Activated naive CD8-positive, alpha-beta T cell treated with anti-CD3 and anti-CD28 coated beads, Interleukin-2, amount 10 ng/mL, durations not matched to agents 7 days and 5 days (primary cell): ENCODE data around the gene PLK2. TPM values are rescaled to one million over a fixed set of nuclear protein-coding genes. Genes with fewer than 3 reads are reported as not detected.

ENCODE experiments used
- ATAC-seq: fragments of 150-1000 bp; cut with Tn5 transposase; one replicate; pipeline ENCODE4 v1.10.0; 2021; ENCODE audit warnings: low read depth, moderate library complexity
- POLR2A ChIA-PET: fragments of 350-600 bp; sonication (Branson Sonifier 250); formaldehyde crosslinking; loops from one replicate; lab custom pipeline; 2021; ENCODE audit warnings: antibody characterized with exemption; lab: Charles Lee
- DNase-seq: peaks from one replicate; pipeline ENCODE4 v3.0.0; 2021
- H3K27ac Mint-ChIP-seq: one replicate; pipeline ENCODE4 v1.8.0; 2022; ENCODE audit warnings: mild to moderate bottlenecking, mixed read lengths
- H3K27me3 Mint-ChIP-seq: one replicate; pipeline ENCODE4 v1.8.0; 2022; ENCODE audit warnings: mild to moderate bottlenecking, moderate library complexity, mixed read lengths
- H3K36me3 Mint-ChIP-seq: one replicate; pipeline ENCODE4 v1.8.0; 2021; ENCODE audit warnings: mild to moderate bottlenecking, mixed read lengths
- H3K4me1 Mint-ChIP-seq: one replicate; pipeline ENCODE4 v1.8.0; 2021; ENCODE audit warnings: mixed read lengths
- H3K4me3 Mint-ChIP-seq: one replicate; pipeline ENCODE4 v1.8.0; 2022; ENCODE audit warnings: mild to moderate bottlenecking, moderate library complexity, mixed read lengths
- H3K9me3 Mint-ChIP-seq: one replicate; pipeline ENCODE4 v1.8.0; 2021; ENCODE audit warnings: mixed read lengths
- total RNA-seq, 2 experiments: library from RNA; stranded (reverse); gene quantifications; one replicate each; pipeline ENCODE4 v1.2.3, GENCODE V29; 2021

PLK2 gene
- total RNA-seq, 2 experiments from 2014 or later = 3.8 to 4.4 TPM

DNA sequence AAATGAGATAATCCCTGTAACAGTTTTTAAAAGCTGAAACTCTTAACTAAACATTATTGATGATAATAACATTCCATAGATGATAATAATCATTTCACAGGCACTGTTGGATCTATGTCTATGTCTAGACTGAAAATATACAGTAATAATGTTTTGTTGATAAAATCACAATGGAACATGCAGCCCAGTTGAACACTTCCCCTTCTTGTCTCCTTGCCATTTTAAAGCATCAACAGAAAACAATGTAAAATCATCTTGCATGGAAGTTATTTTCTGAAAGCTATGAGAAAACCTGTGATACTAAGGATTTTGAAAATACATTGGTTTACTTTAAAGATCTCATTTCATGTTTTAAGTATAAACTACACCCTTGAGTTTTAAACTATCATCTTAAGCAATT lies 33.3 kb upstream of the PLK2 start:
- Mint-ChIP-seq H3K27ac (no peak overlapping the region), H3K36me3 (no peaks in the 10 kb centered on the region), H3K4me3 (no peak overlapping the region), H3K4me1 (no peaks in the 10 kb centered on the region), H3K27me3 (peaks cover 17% of the 10 kb centered on the region), H3K9me3 (no peaks in the 10 kb centered on the region)
- ATAC-seq = no peak
- DNase-seq = no peak
- POLR2A ChIA-PET = no interaction called here

DNA sequence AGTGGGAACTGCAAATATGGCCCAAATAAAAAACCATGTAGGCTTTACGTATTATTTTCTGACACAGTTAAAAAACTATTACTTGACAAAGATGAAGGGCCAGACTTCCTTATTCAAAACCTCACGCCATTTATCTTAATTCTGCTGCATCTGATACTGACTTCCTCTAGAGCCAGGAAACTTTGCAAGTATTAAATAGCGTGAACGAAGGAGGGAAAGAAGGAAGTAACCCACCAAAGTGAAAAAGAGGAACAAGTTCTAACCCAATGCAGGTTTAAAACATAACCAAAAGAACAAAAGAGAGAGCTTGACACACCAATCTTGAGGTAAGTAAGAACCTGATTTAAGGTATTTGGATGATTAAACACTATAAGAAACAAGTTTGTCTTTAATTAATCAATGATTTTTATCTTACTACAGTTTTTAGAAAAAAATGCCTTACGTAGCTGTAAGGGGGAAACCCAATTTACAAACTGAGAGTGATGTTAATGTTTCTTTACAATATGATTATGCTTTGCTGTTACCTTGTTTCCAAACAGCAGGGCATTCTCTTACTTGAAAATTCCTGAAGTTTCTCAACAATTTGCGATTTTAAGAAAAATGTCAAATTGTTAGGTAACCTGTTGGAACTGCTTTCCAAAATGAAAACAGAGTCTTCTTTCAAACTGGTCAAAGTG lies 31.5 kb upstream of the PLK2 start, which contains the start of gene GAPT:
Gene GAPT (plus strand): TSS at position 220 of the 677 bp plus-strand sequence. CDS start 3,102 bp downstream, outside the sequence.
- no peaks in the 10 kb centered on the region for H3K4me1 Mint-ChIP-seq
- ATAC-seq (no peak), DNase-seq (no peak)
- no peaks in the 10 kb centered on the region for H3K36me3 Mint-ChIP-seq
- H3K9me3 Mint-ChIP-seq = no peaks in the 10 kb centered on the region
- no peak within 1 kb of the TSS for H3K4me3 Mint-ChIP-seq
- POLR2A ChIA-PET = no interaction called here
- H3K27ac Mint-ChIP-seq = no peak within 1 kb of the TSS
- peaks cover 16% of the 10 kb centered on the region for H3K27me3 Mint-ChIP-seq

DNA sequence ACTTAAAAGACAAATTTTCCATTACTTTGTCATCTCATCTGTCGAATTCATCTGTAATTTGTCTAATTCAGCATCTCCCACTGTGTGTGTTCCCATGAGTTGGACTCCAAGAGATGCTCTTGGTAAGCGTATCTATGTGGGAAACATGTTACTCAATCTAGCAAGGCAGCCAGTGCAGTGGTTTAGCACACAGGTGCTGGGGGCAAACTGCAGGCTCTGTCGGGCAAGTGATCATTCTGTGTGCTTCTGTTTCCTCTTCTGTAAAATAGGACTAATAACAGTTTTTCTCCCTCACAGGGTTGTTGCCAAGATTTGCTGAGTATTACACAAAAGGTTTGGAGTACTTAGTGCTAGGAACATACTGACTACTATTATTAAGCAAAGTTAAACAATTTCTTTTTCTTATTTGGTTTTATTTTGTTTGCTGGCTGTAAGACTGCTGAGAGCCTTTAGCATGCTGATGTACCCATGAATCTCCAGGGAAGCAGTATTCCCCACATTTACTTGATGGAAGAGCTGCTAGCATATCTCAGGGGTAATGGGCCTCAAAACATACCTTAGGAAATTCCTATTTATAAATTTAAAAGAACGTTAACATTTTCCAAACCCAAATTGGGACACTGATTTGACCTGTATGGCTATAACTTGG lies 30.6 kb upstream of the PLK2 start:
- H3K4me1 Mint-ChIP-seq = no peaks in the 10 kb centered on the region
- ATAC-seq (no peak), DNase-seq (no peak)
- no peak overlapping the region for H3K4me3 Mint-ChIP-seq
- H3K36me3 Mint-ChIP-seq = no peaks in the 10 kb centered on the region
- no peak overlapping the region for H3K27ac Mint-ChIP-seq
- no peaks in the 10 kb centered on the region for H3K9me3 Mint-ChIP-seq
- H3K27me3 Mint-ChIP-seq = peaks cover 16% of the 10 kb centered on the region
- POLR2A ChIA-PET = no interaction called here

DNA sequence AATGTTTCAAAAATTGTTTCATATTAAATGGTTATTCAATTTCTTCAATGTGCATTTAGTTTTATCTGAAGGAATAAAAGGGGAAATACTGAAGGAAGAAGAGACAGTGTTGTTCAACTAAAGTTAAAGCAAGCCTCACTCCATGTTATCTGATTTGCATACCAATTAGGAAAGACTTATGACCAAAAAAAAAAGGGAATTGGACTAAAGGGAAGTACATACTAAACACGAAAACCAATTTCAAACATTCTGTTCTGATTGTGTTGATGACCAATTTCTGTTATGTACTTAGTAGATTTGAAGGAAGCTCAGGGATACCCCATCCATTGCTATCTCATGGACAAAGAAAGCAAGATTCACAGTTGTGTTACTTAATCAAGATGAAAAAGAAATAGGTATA lies 26.4 kb upstream of the PLK2 start:
- ATAC-seq (no peak), DNase-seq (no peak)
- H3K27ac Mint-ChIP-seq = no peak overlapping the region
- no peaks in the 10 kb centered on the region for H3K36me3 Mint-ChIP-seq
- H3K4me3 Mint-ChIP-seq = no peak overlapping the region
- no peaks in the 10 kb centered on the region for H3K4me1 Mint-ChIP-seq
- H3K9me3 Mint-ChIP-seq = no peaks in the 10 kb centered on the region
- POLR2A ChIA-PET = no interaction called here
- H3K27me3 Mint-ChIP-seq = peaks cover 14% of the 10 kb centered on the region

DNA sequence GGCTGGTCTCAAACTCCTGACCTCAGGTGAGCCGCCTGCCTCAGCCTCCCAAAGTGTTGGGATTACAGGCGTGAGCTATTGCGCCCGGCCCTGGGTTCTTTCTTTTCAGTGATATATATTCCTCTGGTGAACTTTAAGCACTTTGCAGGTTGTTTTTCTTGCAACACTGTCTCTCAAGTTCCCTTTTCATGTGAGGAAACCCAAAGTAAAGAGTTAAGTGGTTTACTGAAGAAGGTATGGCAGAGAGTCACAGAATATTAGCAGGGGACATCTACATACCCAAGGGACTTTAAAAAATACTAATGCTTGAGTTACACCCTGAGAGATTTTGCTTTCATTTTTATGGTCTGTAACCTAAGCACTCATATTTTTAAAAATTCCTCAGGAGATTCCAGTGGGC lies 24.6 kb upstream of the PLK2 start:
- H3K27me3 Mint-ChIP-seq = peaks cover 3% of the 10 kb centered on the region
- POLR2A ChIA-PET = no interaction called here
- no peak overlapping the region for H3K27ac Mint-ChIP-seq
- no peaks in the 10 kb centered on the region for H3K4me1 Mint-ChIP-seq
- no peaks in the 10 kb centered on the region for H3K36me3 Mint-ChIP-seq
- ATAC-seq (no peak), DNase-seq (no peak)
- H3K4me3 Mint-ChIP-seq = no peak overlapping the region
- no peaks in the 10 kb centered on the region for H3K9me3 Mint-ChIP-seq

DNA sequence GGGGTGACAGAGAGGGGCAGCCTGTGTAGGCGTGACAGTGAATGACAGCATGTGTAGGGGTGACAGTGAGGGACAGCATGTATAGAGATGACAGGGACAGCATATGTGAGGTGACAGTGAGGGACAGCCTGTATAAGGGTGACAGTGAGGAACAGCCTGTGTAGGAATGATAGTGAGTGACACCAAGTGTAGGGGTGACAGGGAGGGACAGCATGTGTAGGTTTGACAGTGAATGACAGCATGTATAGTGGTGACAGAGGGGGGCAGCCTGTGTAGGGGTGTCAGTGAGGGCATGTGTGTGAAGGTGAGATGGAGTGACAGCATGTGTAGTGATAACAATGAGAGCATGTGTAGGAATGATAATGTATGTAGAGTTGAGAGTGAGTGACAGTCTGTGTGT lies 22.6 kb upstream of the PLK2 start:
- no peak overlapping the region for H3K27ac Mint-ChIP-seq
- H3K9me3 Mint-ChIP-seq = no peaks in the 10 kb centered on the region
- no peaks in the 10 kb centered on the region for H3K27me3 Mint-ChIP-seq
- no peak overlapping the region for H3K4me3 Mint-ChIP-seq
- no peak for DNase-seq
- no peak for ATAC-seq
- H3K4me1 Mint-ChIP-seq = no peaks in the 10 kb centered on the region
- POLR2A ChIA-PET = no interaction called here
- H3K36me3 Mint-ChIP-seq = no peaks in the 10 kb centered on the region

DNA sequence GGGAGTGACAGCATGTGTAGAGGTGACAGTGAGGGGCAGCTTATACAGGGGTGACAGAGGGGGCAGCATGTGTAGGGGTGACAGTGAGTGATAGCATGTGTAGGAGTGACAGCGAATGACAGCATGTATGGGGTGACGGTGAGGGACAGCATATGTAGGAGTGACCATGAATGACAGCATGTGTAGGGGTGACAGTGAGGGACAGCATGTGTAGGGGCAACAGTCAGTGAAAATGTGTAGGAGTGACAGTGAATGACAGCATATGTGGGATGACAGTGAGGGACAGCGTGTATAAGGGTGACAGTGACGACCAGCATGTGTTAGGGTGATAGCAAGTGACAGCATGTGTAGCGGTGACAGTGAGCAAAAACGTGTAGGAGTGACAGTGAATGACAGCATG lies 21.9 kb upstream of the PLK2 start:
- DNase-seq = no peak
- Mint-ChIP-seq H3K36me3 (no peaks in the 10 kb centered on the region), H3K4me3 (no peak overlapping the region), H3K9me3 (no peaks in the 10 kb centered on the region), H3K4me1 (no peaks in the 10 kb centered on the region), H3K27me3 (no peaks in the 10 kb centered on the region), H3K27ac (no peak overlapping the region)
- POLR2A ChIA-PET = no interaction called here
- no peak for ATAC-seq

DNA sequence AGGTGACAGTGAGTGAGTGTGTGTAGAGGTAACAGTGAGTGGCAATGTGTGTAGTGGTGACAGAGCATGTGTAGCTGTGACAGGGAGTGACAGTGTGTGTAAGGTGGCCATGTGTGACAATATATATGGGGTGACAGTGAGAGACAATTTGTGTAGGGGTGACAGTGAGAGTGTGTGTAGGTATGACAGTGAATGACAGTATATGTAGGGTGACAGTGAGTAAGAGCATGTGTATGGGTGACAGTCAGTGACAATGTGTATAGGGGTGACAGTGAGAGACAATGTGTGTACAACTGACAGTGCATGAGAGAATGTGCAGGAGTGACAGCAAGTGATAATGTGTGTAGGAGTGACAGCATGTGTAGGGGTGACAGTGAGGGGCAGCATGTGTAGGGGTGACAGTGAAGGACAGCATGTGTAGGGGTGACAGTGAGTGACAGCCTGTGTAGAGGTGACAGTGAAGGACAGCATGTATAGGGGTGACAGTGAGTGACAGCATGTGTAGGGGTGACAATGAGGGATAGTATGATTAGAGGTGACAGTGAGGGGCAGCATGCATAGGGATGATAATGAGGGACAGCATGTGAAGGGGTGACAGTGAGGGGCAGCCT lies 21.3 kb upstream of the PLK2 start:
- DNase-seq (no peak), ATAC-seq (no peak)
- Mint-ChIP-seq H3K4me3 (no peak overlapping the region), H3K27ac (no peak overlapping the region), H3K27me3 (no peaks in the 10 kb centered on the region), H3K4me1 (no peaks in the 10 kb centered on the region), H3K9me3 (no peaks in the 10 kb centered on the region), H3K36me3 (no peaks in the 10 kb centered on the region)
- POLR2A ChIA-PET = no interaction called here

DNA sequence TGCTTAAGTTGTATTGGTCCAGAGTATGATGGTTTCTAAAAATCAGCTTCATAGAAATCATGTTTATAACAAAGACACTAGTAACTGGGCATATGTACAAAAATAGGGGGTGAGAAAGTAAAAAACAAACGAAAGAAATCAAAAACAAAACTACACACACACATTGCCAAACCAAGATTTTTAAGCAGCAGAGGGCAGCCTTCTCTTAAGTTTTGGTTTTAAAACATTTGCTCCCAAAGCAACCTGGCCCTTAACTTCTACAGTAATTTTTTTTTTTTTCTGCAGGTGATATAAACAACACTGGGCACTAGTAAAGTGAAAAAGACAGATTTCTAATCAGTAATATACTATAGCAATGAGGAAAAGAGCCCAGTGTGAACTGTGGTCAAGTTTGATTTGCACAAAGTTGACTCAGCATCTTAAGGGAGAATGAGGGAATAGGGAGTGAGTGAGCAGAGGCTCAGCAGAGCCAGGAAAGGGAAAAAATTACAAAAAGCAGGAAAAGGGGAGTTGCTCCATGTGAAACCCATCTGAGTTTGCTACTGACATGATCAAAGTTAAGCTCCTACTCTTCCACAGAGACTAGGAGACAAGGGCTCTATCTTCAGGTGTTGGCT lies 18.0 kb upstream of the PLK2 start:
- peaks cover 5% of the 10 kb centered on the region for H3K9me3 Mint-ChIP-seq
- H3K27me3 Mint-ChIP-seq = no peaks in the 10 kb centered on the region
- DNase-seq (no peak), ATAC-seq (no peak)
- no peak overlapping the region for H3K27ac Mint-ChIP-seq
- H3K36me3 Mint-ChIP-seq = peaks cover 1% of the 10 kb centered on the region
- H3K4me3 Mint-ChIP-seq = no peak overlapping the region
- POLR2A ChIA-PET = no interaction called here
- H3K4me1 Mint-ChIP-seq = no peaks in the 10 kb centered on the region

DNA sequence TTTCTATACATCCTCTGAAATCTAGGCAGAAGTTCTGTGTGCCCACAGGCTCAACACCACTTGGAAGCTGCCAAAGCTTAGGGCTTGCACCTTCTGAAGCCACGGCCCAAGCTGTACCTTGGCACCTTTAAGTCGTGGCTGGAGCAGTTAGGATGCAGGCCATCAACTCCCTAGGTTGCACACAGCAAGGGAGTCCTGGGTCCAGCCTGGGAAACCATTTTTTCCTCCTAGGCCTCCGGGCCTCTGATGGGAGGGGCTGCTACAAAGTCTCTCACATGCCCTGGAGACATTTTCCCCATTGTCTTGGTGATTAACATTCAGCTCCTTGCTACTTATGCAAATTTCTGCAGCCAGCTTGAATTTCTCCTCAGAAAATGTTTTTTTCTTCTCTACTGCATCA lies 15.5 kb upstream of the PLK2 start:
- H3K4me1 Mint-ChIP-seq = no peaks in the 10 kb centered on the region
- DNase-seq (no peak), ATAC-seq (no peak)
- peaks cover 3% of the 10 kb centered on the region for H3K27me3 Mint-ChIP-seq
- peaks cover 5% of the 10 kb centered on the region for H3K9me3 Mint-ChIP-seq
- no peak overlapping the region for H3K4me3 Mint-ChIP-seq
- H3K27ac Mint-ChIP-seq = no peak overlapping the region
- POLR2A ChIA-PET = no interaction called here
- H3K36me3 Mint-ChIP-seq = peaks cover 1% of the 10 kb centered on the region

DNA sequence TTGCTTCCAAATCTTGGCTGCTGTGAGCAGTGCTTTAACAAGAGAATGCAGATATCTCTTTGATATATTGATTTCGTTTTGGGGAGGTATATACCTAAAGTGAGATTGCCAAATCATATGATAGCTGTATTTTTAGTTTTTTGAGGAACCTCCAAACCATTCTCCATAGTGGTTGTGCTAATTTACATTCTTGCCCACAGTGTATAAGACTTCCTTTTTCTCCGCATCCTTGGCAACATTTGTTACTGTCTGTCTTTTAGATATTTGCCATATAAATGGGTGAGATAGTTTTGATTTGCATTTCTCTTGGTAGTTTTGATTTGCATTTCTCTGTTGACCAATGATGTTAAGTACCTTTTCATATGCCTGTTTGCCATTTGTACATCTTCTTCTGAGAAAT lies 10.0 kb upstream of the PLK2 start:
- no peak for ATAC-seq
- H3K27me3 Mint-ChIP-seq = peaks cover 13% of the 10 kb centered on the region
- no peaks in the 10 kb centered on the region for H3K9me3 Mint-ChIP-seq
- H3K27ac Mint-ChIP-seq = no peak overlapping the region
- H3K36me3 Mint-ChIP-seq = no peaks in the 10 kb centered on the region
- H3K4me1 Mint-ChIP-seq = peaks cover 6% of the 10 kb centered on the region
- POLR2A ChIA-PET = no interaction called here
- no peak overlapping the region for H3K4me3 Mint-ChIP-seq
- DNase-seq = no peak

DNA sequence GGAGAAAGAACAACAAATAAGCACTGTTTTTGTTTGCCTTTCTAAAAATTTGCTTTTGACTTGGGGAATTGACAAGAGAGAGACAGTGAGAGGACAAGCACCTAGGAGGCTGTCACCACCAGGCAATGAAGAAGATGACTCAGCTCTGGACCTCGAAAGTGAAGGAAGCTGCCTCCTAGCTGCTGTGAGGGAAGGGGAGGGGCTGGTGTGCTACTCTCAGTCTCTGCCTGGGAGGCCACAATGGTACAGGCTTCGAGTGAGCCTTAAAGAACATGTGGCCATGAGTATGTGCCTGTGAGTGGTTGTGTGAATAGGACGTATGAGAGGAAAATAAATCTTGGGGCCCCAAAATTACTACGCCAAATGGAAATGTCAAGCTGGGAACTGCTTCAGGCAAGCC lies 7.1 kb upstream of the PLK2 start:
- H3K36me3 Mint-ChIP-seq = no peaks in the 10 kb centered on the region
- no peak overlapping the region for H3K27ac Mint-ChIP-seq
- POLR2A ChIA-PET = no interaction called here
- ATAC-seq (peak; percentile 85), DNase-seq (no peak)
- no peaks in the 10 kb centered on the region for H3K9me3 Mint-ChIP-seq
- H3K4me1 Mint-ChIP-seq = peaks cover 9% of the 10 kb centered on the region
- H3K4me3 Mint-ChIP-seq = no peak overlapping the region
- peaks cover 16% of the 10 kb centered on the region for H3K27me3 Mint-ChIP-seq

DNA sequence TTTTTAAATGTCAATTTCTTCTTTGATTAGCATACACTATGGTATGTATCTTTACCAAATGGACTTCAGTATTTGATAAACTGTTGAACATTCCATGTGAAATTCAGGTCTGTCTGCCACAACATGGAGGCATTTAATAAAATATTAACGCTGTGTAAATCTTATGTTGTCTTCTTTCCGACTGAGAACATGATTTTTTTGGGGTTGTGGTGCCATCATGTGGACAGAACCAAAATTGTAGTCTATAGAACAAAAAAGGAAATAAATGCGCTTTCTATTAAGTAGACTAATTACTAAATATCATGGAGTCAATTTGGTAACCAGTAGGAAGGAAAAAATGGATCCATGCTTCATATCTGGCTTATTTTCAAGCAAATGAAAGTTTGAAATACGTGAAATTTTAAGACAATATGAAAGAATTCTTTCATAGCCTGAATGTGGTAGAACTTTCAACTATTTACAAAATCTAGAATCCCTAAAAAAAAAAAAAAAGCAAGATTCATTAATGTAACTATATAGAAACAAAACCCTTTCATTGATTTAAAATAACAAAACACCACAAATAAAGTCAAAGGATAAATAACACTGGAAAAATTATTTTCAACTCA lies 2.8 kb upstream of the PLK2 start:
- peaks cover 17% of the 10 kb centered on the region for H3K4me1 Mint-ChIP-seq
- ATAC-seq (no peak), DNase-seq (no peak)
- no peaks in the 10 kb centered on the region for H3K36me3 Mint-ChIP-seq
- H3K27me3 Mint-ChIP-seq = peaks cover 23% of the 10 kb centered on the region
- POLR2A ChIA-PET = no interaction called here
- no peak overlapping the region for H3K4me3 Mint-ChIP-seq
- no peak overlapping the region for H3K27ac Mint-ChIP-seq
- H3K9me3 Mint-ChIP-seq = no peaks in the 10 kb centered on the region
